ENCODE results near the gene PFKL.

The PFKL gene

DNA sequence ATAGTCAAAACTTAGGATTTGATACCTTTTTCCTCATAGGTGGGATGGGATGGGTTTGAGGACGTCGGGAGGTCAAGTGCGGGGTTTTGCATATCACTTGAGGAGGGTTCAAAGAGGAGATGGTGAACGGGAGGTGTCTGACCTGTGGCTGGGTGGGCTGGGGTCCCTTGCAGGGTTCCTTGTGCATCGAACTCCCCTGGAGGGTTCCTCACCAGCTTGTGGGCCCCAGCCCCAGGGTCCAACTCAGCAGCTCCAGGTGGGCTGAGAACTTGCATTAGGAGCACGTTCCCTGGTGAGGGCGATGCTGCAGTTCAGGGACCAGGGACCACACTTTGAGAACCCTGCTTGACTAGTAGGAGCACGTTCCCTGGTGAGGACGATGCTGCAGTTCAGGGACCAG lies 76.8 kb downstream of the PFKL start:
- H3K27me3 Mint-ChIP-seq, result no peaks in the 10 kb centered on the region
- H3K27ac Mint-ChIP-seq, result no peak overlapping the region
- intact Hi-C loops (cut with micrococcal nuclease), result no loop called here
- peaks cover 2% of the 10 kb centered on the region for H3K9me3 Mint-ChIP-seq
- peaks cover 40% of the 10 kb centered on the region for H3K4me1 Mint-ChIP-seq (ENCODE audit: low read depth)
- H3K36me3 Mint-ChIP-seq (ENCODE audit: low read depth), result peaks cover 83% of the 10 kb centered on the region
- no peak overlapping the region for H3K4me3 Mint-ChIP-seq

Measured in dendritic cell treated with granulocyte-macrophage colony-stimulating factor and Interleukin-4, amounts not matched to agents 40 ng/mL and 50 ng/mL, for 4 days (primary cell).